Stomach (tissue), 9 donors: ENCODE results near the gene TMEM52. TPM values are rescaled to one million over a fixed set of nuclear protein-coding genes. Genes with fewer than 3 reads are reported as not detected.

Experiments used
- DNase-seq, 2 donors: peaks; one replicate each; pipeline versions ENCODE4 v3.0.0 to v3.0.0-alpha.2; 2013 to 2019
- H3K27ac ChIP-seq, 5 donors: fragments of 200-600 bp in 4 of 5; sonication (generic) in 4 of 5; one replicate each; pipeline ENCODE4 v1.5.1; 2013 to 2019; ENCODE audit warnings: mild to moderate bottlenecking in 1 of 5, moderate library complexity in 1 of 5
- H3K27me3 ChIP-seq, 3 donors: fragments of 200-600 bp; sonication (generic); one replicate each; pipeline ENCODE4 v1.5.1; 2017 to 2019; ENCODE audit warnings: mixed run types in 1 of 3
- H3K36me3 ChIP-seq, 4 donors: fragments of 200-600 bp; sonication (generic); 1 replicate in 3 of 4; 2 replicates in 1 of 4; pipeline ENCODE4 v1.5.1; 2016 to 2019
- H3K4me1 ChIP-seq, 4 donors: fragments of 200-600 bp; sonication (generic); one replicate each; pipeline ENCODE4 v1.5.1; 2016 to 2019
- H3K4me3 ChIP-seq, 4 donors: fragments of 200-600 bp; sonication (generic) in 3 of 4; one replicate each; pipeline ENCODE4 v1.5.1; 2016 to 2019; ENCODE audit warnings: mild to moderate bottlenecking in 1 of 4
- H3K9me3 ChIP-seq, 4 donors: fragments of 200-600 bp; sonication (generic); one replicate each; pipeline ENCODE4 v1.5.1; 2016 to 2019
- EP300 ChIP-seq: sonication (generic); formaldehyde crosslinking; IDR thresholded peaks from one replicate; pipeline ENCODE4 v1.6.1; 2017; ENCODE audit warnings: antibody characterized with exemption
- POLR2A ChIP-seq, 4 donors: fragments of 450-650 bp; IDR thresholded peaks; one replicate each; pipeline ENCODE4 v1.6.1; 2016; ENCODE audit warnings: antibody characterized with exemption in 4 of 4, control low read depth in 2 of 4, mild to moderate bottlenecking in 1 of 4, moderate library complexity in 1 of 4
- POLR2AphosphoS5 ChIP-seq, 3 donors: sonication (generic); formaldehyde crosslinking; IDR thresholded peaks; one replicate each; pipeline ENCODE4 v1.6.1; 2016; ENCODE audit warnings: antibody characterized with exemption in 3 of 3
- WGBS, 5 donors: extraction: QIAGEN DNeasy Blood & Tissue Kit in 3 of 5; methylation state at CpG; one replicate each; pipeline versions ENCODE4 v1.1.5 to v1.1.7; 2013 to 2018; 5-methylcytosine and 5-hydroxymethylcytosine counted together
- intact Hi-C: fragments of 100-400 bp; cut with DNase I; formaldehyde crosslinking; loops from one replicate; pipeline ENCODE4 v1.15.1; 2023; ENCODE audit warnings: low total_unique reads
- polyA plus RNA-seq, 3 donors: library from polyadenylated mRNA; stranded (reverse); fragments of 200-250 nt; gene quantifications; one replicate each; pipeline ENCODE4 v1.2.3, GENCODE V29; 2013
- total RNA-seq, 5 donors: library from RNA; depleted of rRNA; stranded (reverse); fragments of >200 nt; gene quantifications; one replicate each; pipeline versions ENCODE4 v1.1.0 to v1.2.3, GENCODE V29; 2014 to 2016
- TF ChIP-seq, protein P1 (sequence below), 7 experiments: fragments of 450-650 bp in 4 of 7; fragments of 200-600 bp in 3 of 7; sonication (generic) in 3 of 7; IDR thresholded peaks; one replicate each; pipeline ENCODE4 v1.5.1; 2016 to 2019; ENCODE audit warnings: antibody characterized with exemption in 7 of 7, control low read depth in 2 of 7, mild to moderate bottlenecking in 1 of 7
- donor health status: healthy with polysubstance abuse.
- donor health status: Bipolar disorder and iron deficiency.
- donor health status: healthy.

TMEM52 gene
- total and polyA plus RNA-seq, 8 donors: 5.0 to 10.4 (median 8.0) TPM; not detected in 4

DNA sequence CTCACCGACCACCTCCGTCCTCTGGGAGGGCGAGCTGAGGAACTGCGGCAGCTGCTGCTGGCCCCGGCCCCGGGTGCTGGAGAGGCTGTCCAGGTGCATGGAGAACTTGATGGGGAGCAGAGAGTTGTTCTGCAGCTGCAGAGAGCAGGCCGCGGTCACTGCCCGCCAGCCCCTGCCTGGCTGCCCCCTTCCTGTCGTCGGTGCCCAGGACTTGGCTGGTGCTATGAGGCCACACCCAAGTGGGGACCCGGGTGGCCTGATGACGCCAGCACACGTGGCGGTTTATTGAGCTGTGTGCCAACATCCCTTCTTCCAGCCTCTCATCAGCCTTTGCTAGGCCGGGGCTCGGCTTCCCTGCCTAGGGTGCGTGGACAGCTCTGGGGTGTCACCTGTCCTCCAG is 5.3 kb upstream of the TMEM52 start:
- no peak for DNase-seq
- H3K36me3 ChIP-seq: no peaks in the 10 kb centered on the region
- H3K4me3 ChIP-seq: no peak overlapping the region
- peaks cover 0 to 7% (median 3%) of the 10 kb centered on the region in 4 donors for H3K4me1 ChIP-seq
- H3K9me3 ChIP-seq: no peaks in the 10 kb centered on the region
- 35 to 45% (median 37%) methylated on average over 8 to 18 of the region's 18 CpGs for WGBS, 5 donors
- no peaks in the 10 kb centered on the region for H3K27me3 ChIP-seq
- H3K27ac ChIP-seq: no peak overlapping the region
- intact Hi-C loops: no loop called here
- no peak for TF ChIP-seq POLR2AphosphoS5 (IDR thresholded peaks at IDR 0.05)
- no peak for TF ChIP-seq POLR2A (IDR thresholded peaks at IDR 0.05)
- TF ChIP-seq, protein P1, sequence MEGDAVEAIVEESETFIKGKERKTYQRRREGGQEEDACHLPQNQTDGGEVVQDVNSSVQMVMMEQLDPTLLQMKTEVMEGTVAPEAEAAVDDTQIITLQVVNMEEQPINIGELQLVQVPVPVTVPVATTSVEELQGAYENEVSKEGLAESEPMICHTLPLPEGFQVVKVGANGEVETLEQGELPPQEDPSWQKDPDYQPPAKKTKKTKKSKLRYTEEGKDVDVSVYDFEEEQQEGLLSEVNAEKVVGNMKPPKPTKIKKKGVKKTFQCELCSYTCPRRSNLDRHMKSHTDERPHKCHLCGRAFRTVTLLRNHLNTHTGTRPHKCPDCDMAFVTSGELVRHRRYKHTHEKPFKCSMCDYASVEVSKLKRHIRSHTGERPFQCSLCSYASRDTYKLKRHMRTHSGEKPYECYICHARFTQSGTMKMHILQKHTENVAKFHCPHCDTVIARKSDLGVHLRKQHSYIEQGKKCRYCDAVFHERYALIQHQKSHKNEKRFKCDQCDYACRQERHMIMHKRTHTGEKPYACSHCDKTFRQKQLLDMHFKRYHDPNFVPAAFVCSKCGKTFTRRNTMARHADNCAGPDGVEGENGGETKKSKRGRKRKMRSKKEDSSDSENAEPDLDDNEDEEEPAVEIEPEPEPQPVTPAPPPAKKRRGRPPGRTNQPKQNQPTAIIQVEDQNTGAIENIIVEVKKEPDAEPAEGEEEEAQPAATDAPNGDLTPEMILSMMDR (IDR thresholded peaks at IDR 0.05): no peak
- TF ChIP-seq EP300: no peak

DNA sequence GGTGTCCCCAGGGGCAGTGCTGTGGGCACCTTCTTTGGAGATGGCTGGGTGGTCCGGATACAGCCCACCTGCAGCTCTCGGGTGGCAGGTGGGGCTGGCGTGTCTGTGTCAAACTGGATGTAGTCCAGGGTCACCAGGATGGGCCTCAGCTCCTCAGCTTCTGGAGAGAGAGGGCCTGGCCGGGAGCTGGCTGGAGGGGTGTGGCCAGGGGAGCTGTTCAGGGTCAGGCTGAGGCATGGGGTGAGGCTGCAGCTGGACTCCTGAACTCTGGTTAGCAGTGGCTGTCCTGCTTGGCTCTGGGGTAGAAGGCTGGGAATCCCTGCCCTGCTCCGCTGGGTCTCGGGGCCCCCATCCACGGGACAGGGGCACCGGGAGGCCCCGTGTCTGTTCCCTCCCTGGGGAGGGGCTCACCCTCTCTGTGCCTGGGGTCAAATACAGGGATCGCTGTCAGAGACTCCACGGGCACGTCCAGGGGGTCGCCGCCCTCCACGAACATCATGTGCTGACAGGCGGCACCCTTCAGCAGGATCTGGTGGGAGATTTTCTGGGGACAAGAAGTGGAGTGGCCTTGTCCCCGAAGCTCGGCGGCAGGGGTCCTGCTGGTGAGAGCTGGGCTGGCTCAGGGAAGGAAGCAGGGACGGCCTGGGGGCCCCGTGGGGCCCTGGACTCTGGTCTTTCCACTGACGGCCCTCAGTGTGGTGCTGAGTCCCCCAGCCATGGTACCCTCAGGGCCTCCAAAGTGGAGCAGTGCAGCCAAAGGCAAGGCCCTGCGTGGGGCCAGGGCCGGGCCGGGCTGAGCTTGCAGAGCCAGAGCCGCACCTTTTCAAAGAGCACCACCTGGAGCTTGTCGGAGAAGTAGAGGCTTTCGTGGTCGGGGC is 4.1 kb upstream of the TMEM52 start:
- H3K27ac ChIP-seq: no peak overlapping the region
- WGBS, 5 donors: 56 to 66% (median 60%) methylated on average over 24 to 29 of the region's 29 CpGs
- no peak overlapping the region for H3K4me3 ChIP-seq

GRCh38 chr1:1922702-1922955 is 3.5 kb upstream of the TMEM52 start:
- TF ChIP-seq POLR2A (IDR thresholded peaks at IDR 0.05): no peak
- no peak for TF ChIP-seq EP300
- Histone ChIP-seq H3K27ac (no peak overlapping the region), H3K4me3 (no peak overlapping the region), H3K27me3 (peaks cover 0 to 4% (median 0%) of the 10 kb centered on the region in 3 donors), H3K4me1 (peaks cover 10 to 20% (median 16%) of the 10 kb centered on the region in 4 donors), H3K9me3 (no peaks in the 10 kb centered on the region), H3K36me3 (no peaks in the 10 kb centered on the region)
- no peak for DNase-seq
- intact Hi-C loops: no loop called here
- WGBS, 5 donors: 78 to 90% (median 80%) methylated on average over 5 to 6 of the region's 6 CpGs; no CpG with 5 or more reads in 1 of the 5 donors

More for the DNA sequence above, 4.1 kb upstream of the TMEM52 start:
- Histone ChIP-seq H3K4me1 (peaks cover 7 to 17% (median 12%) of the 10 kb centered on the region in 4 donors), H3K9me3 (no peaks in the 10 kb centered on the region), H3K27me3 (peaks cover 0 to 4% (median 0%) of the 10 kb centered on the region in 3 donors), H3K36me3 (no peaks in the 10 kb centered on the region)
- TF ChIP-seq EP300: no peak
- no peak for TF ChIP-seq POLR2AphosphoS5 (IDR thresholded peaks at IDR 0.05)
- TF ChIP-seq POLR2A (IDR thresholded peaks at IDR 0.05): no peak
- TF ChIP-seq, protein P1 (IDR thresholded peaks at IDR 0.05): no peak
- intact Hi-C loops: no loop called here
- DNase-seq: no peak

GRCh38 chr1:1921901-1922701 is 3.0 kb upstream of the TMEM52 start:
- H3K4me1 ChIP-seq: peaks cover 10 to 20% (median 17%) of the 10 kb centered on the region in 4 donors
- H3K4me3 ChIP-seq: no peak overlapping the region

More at GRCh38 chr1:1921901-1922701, 3.0 kb upstream of the TMEM52 start:
- no peaks in the 10 kb centered on the region for H3K36me3 ChIP-seq
- H3K27me3 ChIP-seq: peaks cover 0 to 4% (median 0%) of the 10 kb centered on the region in 3 donors
- WGBS, 5 donors: 85 to 93% (median 91%) methylated on average over 14 to 16 of the region's 16 CpGs
- no peak overlapping the region for H3K27ac ChIP-seq
- intact Hi-C loops: no loop called here
- no peak for DNase-seq
- H3K9me3 ChIP-seq: no peaks in the 10 kb centered on the region
- no peak for TF ChIP-seq EP300
- no peak for TF ChIP-seq POLR2AphosphoS5 (IDR thresholded peaks at IDR 0.05)
- no peak for TF ChIP-seq POLR2A (IDR thresholded peaks at IDR 0.05)
- TF ChIP-seq, protein P1 (IDR thresholded peaks at IDR 0.05): no peak
